ENCODE data around the gene CCDC28A. TPM values are rescaled to one million over a fixed set of nuclear protein-coding genes. Genes with fewer than 3 reads are reported as not detected.

CCDC28A gene
- total and polyA plus RNA-seq, 2 of the 4 experiments (the other 2 are of a cell fraction) = 6.8 to 8.0 TPM

DNA sequence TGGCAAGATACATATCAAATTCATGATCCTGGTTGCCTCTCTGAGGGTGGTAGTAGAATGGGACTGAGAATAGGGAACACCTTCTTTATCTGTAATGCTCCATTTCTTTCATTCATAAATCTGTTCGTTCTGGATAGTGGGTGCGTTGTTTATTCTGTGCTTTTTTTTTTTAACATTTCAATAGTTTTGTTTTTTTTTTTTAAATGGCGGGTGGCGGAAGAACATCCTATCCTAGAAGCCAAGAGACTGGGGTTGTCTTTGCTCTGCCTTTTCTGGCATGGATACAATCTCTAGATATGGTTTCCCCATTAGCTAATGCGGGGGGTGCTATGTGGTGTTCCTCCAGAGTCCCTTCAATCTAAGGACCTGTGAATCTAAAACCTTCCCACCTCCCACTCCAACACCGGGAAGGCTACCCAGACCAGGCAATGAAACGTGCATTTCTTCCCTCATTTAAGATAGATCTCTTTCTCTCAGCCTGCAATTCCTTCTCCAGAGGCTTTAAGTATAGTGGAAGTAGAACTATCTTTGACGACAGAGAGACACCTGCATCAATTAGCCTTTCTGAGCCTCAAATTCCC, 883 bp upstream of the CCDC28A start:
- Histone ChIP-seq H3K4me3 (ENCODE audit: insufficient read depth, low read depth, low read length) (peak overlapping the region; percentile 85; the same call in 1 of the 2 replicates), H2AK5ac (ENCODE audit: low read depth, low read length) (no peak overlapping the region), H2AK9ac (replicated peaks; ENCODE audit: low read depth, low read length, poor library complexity) (no peak overlapping the region), H3K18ac (ENCODE audit: low read depth, low read length) (no peak overlapping the region), H2AFZ (replicated peaks; ENCODE audit: low read length, poor library complexity) (peak overlapping the region; percentile 99), H4K20me1 (ENCODE audit: insufficient read depth, low read length) (no peaks in the 10 kb centered on the region), H3K4me2 (ENCODE audit: low read depth, low read length) (peak overlapping the region; percentile 71), H4K5ac (ENCODE audit: low read depth, low read length) (no peak overlapping the region), H3K4ac (ENCODE audit: low read depth, low read length) (no peak overlapping the region; the same call in 1 of the 2 replicates), H3K27ac (ENCODE audit: insufficient read depth, low read length) (no peak overlapping the region), H3K79me1 (ENCODE audit: low read depth in 1 of 2, low read length in 2 of 2) (peaks cover 8 to 16% of the 10 kb centered on the region in 2 experiments; a peak in 3 of 4 replicates), H3K36me3 (ENCODE audit: control insufficient read depth, insufficient read depth, low read length) (no peaks in the 10 kb centered on the region), H3K56ac (ENCODE audit: extremely low read depth, insufficient read depth, low read length) (no peak overlapping the region), H2BK5ac (ENCODE audit: low read depth, low read length, poor library complexity, severe bottlenecking) (no peak overlapping the region), H2BK20ac (ENCODE audit: low read depth, low read length) (no peak overlapping the region), H3K4me1 (ENCODE audit: control insufficient read depth, insufficient read depth, low read length) (no peaks in the 10 kb centered on the region), H2BK15ac (ENCODE audit: low read depth, low read length) (no peak overlapping the region), H3K27me3 (ENCODE audit: control insufficient read depth, insufficient read depth, low read length) (no peaks in the 10 kb centered on the region), H3K9me1 (ENCODE audit: insufficient read depth, low read length) (no peaks in the 10 kb centered on the region), H3K14ac (replicated peaks; ENCODE audit: low read depth, low read length) (no peak overlapping the region), H2BK120ac (ENCODE audit: low read depth, low read length) (no peak overlapping the region), H3K9me3 (ENCODE audit: control insufficient read depth, insufficient read depth, low read length) (no peaks in the 10 kb centered on the region), H3K9ac (ENCODE audit: low read depth, low read length) (peak overlapping the region; percentile 17; the same call in 1 of the 2 replicates), H4K91ac (ENCODE audit: insufficient read depth, low read depth, low read length) (no peak overlapping the region), H3K23ac (ENCODE audit: low read depth, low read length) (no peak overlapping the region), H4K8ac (ENCODE audit: low read depth in 2 of 2, low read length in 2 of 2) (peak overlapping the region; percentile 31 to 95; a peak in 3 of 4 replicates)
- DNase-seq (no peak), ATAC-seq (ENCODE audit: low read depth) (no peak)
- intact Hi-C loops (cut with micrococcal nuclease) = no loop called here
- dilution Hi-C loops (cut with HindIII; ENCODE audit: low sequenced_read_pairs, unreplicated experiment) = no loop called here
- BruUV-seq (replicated peaks) = no TSS peak
- in situ Hi-C loops (cut with MboI; ENCODE audit: low sequenced_read_pairs) = loop anchor here (5.0 kb wide), 1 partner anchor 180 kb away; no protein-coding TSS in a partner anchor
- ChIA-PET POLR2A (ENCODE audit: unreplicated experiment) (no interaction called here), CTCF (no interaction called here)
- WGBS, 2 experiments (ENCODE audit: extremely low coverage in 2 of 2, insufficient read length in 1 of 2) = no CpG with 5 or more reads among the region's 8 CpGs
- no peak for TF ChIP-seq RFX5 (IDR thresholded peaks at IDR 0.05; ENCODE audit: low read depth, low read length)
- no peak for TF ChIP-seq MXI1 (IDR thresholded peaks at IDR 0.05; ENCODE audit: borderline replicate concordance, low read depth, low read length)
- TF ChIP-seq CHD1 (IDR thresholded peaks at IDR 0.05; ENCODE audit: low read depth, low read length) = no peak
- TF ChIP-seq, protein P1, sequence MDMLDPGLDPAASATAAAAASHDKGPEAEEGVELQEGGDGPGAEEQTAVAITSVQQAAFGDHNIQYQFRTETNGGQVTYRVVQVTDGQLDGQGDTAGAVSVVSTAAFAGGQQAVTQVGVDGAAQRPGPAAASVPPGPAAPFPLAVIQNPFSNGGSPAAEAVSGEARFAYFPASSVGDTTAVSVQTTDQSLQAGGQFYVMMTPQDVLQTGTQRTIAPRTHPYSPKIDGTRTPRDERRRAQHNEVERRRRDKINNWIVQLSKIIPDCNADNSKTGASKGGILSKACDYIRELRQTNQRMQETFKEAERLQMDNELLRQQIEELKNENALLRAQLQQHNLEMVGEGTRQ (IDR thresholded peaks at IDR 0.05; ENCODE audit: low read depth, low read length) = no peak
- TF ChIP-seq RAD21 (IDR thresholded peaks at IDR 0.05; ENCODE audit: low read length) = no peak
- TF ChIP-seq, protein P2, sequence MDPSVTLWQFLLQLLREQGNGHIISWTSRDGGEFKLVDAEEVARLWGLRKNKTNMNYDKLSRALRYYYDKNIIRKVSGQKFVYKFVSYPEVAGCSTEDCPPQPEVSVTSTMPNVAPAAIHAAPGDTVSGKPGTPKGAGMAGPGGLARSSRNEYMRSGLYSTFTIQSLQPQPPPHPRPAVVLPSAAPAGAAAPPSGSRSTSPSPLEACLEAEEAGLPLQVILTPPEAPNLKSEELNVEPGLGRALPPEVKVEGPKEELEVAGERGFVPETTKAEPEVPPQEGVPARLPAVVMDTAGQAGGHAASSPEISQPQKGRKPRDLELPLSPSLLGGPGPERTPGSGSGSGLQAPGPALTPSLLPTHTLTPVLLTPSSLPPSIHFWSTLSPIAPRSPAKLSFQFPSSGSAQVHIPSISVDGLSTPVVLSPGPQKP (IDR thresholded peaks at IDR 0.05; ENCODE audit: borderline replicate concordance, low read depth, low read length) = no peak
- no peak for TF ChIP-seq FOS (IDR thresholded peaks at IDR 0.05; ENCODE audit: low read depth, low read length)
- TF ChIP-seq, protein P3, sequence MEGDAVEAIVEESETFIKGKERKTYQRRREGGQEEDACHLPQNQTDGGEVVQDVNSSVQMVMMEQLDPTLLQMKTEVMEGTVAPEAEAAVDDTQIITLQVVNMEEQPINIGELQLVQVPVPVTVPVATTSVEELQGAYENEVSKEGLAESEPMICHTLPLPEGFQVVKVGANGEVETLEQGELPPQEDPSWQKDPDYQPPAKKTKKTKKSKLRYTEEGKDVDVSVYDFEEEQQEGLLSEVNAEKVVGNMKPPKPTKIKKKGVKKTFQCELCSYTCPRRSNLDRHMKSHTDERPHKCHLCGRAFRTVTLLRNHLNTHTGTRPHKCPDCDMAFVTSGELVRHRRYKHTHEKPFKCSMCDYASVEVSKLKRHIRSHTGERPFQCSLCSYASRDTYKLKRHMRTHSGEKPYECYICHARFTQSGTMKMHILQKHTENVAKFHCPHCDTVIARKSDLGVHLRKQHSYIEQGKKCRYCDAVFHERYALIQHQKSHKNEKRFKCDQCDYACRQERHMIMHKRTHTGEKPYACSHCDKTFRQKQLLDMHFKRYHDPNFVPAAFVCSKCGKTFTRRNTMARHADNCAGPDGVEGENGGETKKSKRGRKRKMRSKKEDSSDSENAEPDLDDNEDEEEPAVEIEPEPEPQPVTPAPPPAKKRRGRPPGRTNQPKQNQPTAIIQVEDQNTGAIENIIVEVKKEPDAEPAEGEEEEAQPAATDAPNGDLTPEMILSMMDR (conservative IDR thresholded peaks at IDR 0.05; ENCODE audit: low read depth, low read length) = no peak
- no peak for TF ChIP-seq NFE2L2 (IDR thresholded peaks at IDR 0.05; ENCODE audit: low read depth, low read length)
- no peak for TF ChIP-seq CEBPB (IDR thresholded peaks at IDR 0.05; ENCODE audit: low read depth, low read length)
- TF ChIP-seq SMC3 (IDR thresholded peaks at IDR 0.05; ENCODE audit: low read depth, low read length) = no peak
- TF ChIP-seq MAZ (IDR thresholded peaks at IDR 0.05; ENCODE audit: borderline replicate concordance, low read depth, low read length) = no peak
